Glutamatergic neuron (in vitro differentiated cells): ENCODE measurements around the gene CHST8. TPM values are rescaled to one million over a fixed set of nuclear protein-coding genes. Genes with fewer than 3 reads are reported as not detected.

ENCODE experiments used
- DNase-seq: peaks from one replicate; pipeline ENCODE4 v3.0.0; 2022
- H3K27ac Mint-ChIP-seq: one replicate; pipeline ENCODE4 v1.8.0; 2020; ENCODE audit warnings: mild to moderate bottlenecking, mixed read lengths, inconsistent platforms; ENCODE audit not compliant: unreplicated experiment
- H3K27me3 Mint-ChIP-seq: one replicate; pipeline ENCODE4 v1.8.0; 2020; ENCODE audit warnings: mild to moderate bottlenecking, moderate library complexity, mixed read lengths, inconsistent platforms; ENCODE audit not compliant: unreplicated experiment
- H3K36me3 Mint-ChIP-seq: one replicate; pipeline ENCODE4 v1.8.0; 2020; ENCODE audit warnings: mild to moderate bottlenecking, mixed read lengths, inconsistent platforms; ENCODE audit not compliant: unreplicated experiment
- H3K4me1 Mint-ChIP-seq: one replicate; pipeline ENCODE4 v1.8.0; 2020; ENCODE audit warnings: mild to moderate bottlenecking, low read depth, mixed read lengths, inconsistent platforms; ENCODE audit not compliant: unreplicated experiment
- H3K4me3 Mint-ChIP-seq: one replicate; pipeline ENCODE4 v1.8.0; 2020; ENCODE audit warnings: mild to moderate bottlenecking, mixed read lengths, inconsistent platforms; ENCODE audit not compliant: unreplicated experiment
- H3K9me3 Mint-ChIP-seq: one replicate; pipeline ENCODE4 v1.8.0; 2020; ENCODE audit warnings: mild to moderate bottlenecking, moderate library complexity, mixed read lengths, inconsistent platforms; ENCODE audit not compliant: unreplicated experiment
- total RNA-seq: library from RNA; stranded (reverse); fragmentation: NEBNext Ultra II Directional; extraction: Animal tissue kit (Norgen Biotek cat#: 25700); gene quantifications from one replicate; pipeline ENCODE4 v1.2.1, GENCODE V29; 2021; ENCODE audit not compliant: unreplicated experiment
- TF ChIP-seq, protein P1 (sequence below): fragments of 200-600 bp; sonication (generic); IDR thresholded peaks from one replicate; pipeline ENCODE4 v1.5.0; 2021; ENCODE audit not compliant: partially characterized antibody, unreplicated experiment

CHST8 gene
- total RNA-seq, 1 donor from 2014 or later = 235 TPM

DNA sequence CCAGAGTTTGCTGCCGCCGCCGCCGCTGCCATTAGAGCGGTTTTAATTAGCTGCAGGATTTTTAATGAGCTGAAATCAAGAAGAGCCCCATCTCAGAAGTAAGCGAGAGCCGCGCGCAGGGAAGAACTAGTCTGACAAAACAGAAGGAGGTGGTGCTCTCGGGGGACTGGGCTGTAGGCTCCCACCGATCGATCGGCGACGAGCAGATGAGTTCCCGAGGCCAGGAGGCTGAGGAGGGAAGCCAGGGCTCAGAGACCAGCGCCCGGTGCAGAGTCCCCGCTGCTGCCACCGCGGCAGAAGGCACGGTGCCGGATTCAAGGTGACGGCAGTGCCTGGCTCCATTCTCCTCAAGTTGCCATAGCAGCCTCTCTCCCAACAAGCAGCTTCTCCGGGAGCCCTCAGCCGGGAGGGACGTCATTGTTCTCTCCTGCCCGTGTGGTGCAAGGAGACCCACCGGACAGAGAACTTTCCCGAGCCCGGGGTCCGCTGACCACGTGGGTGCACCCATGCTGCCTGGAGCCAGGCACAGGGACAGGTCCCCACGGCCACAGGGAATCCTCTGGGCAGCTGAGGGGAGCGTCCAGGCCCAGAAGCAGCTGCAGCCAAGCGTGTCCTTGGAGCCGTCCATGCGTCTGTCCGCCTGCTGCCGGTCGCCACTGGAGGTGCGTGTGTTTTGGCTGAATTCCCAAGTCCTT is 62.9 kb downstream of the CHST8 start:
- H3K4me1 Mint-ChIP-seq = peaks cover 70% of the 10 kb centered on the region
- peaks cover 15% of the 10 kb centered on the region for H3K36me3 Mint-ChIP-seq
- TF ChIP-seq, protein P1, sequence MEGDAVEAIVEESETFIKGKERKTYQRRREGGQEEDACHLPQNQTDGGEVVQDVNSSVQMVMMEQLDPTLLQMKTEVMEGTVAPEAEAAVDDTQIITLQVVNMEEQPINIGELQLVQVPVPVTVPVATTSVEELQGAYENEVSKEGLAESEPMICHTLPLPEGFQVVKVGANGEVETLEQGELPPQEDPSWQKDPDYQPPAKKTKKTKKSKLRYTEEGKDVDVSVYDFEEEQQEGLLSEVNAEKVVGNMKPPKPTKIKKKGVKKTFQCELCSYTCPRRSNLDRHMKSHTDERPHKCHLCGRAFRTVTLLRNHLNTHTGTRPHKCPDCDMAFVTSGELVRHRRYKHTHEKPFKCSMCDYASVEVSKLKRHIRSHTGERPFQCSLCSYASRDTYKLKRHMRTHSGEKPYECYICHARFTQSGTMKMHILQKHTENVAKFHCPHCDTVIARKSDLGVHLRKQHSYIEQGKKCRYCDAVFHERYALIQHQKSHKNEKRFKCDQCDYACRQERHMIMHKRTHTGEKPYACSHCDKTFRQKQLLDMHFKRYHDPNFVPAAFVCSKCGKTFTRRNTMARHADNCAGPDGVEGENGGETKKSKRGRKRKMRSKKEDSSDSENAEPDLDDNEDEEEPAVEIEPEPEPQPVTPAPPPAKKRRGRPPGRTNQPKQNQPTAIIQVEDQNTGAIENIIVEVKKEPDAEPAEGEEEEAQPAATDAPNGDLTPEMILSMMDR = no peak
- H3K4me3 Mint-ChIP-seq = peak overlapping the region; percentile 93
- peaks cover 53% of the 10 kb centered on the region for H3K27me3 Mint-ChIP-seq
- peaks cover 56% of the 10 kb centered on the region for H3K9me3 Mint-ChIP-seq
- DNase-seq = peak; percentile 93
- H3K27ac Mint-ChIP-seq = peak overlapping the region; percentile 99

DNA sequence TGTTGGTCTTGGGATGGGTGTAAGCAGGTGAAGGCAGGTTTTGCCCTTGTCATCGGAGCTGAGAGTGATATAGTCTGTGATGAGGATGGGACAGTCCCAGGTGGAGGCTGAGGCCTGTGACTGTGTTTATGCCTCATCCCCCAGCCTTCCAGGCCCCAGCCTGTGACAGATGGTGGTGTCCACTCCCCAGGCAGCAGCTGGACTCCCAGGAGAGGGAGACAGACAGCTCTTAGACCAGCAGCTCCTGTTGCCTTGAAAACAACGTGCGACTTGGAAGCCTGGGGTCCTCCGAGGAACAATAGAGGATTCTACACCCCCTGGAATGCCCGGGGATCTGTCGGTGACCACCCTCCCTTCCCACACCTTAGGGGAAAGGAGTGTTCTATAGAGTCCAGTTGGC is 63.8 kb downstream of the CHST8 start:
- H3K36me3 Mint-ChIP-seq = peaks cover 15% of the 10 kb centered on the region
- peaks cover 51% of the 10 kb centered on the region for H3K27me3 Mint-ChIP-seq
- DNase-seq = peak; percentile 89
- peaks cover 53% of the 10 kb centered on the region for H3K9me3 Mint-ChIP-seq
- TF ChIP-seq, protein P1 = no peak
- H3K4me1 Mint-ChIP-seq = peaks cover 70% of the 10 kb centered on the region
- peak overlapping the region; percentile 99 for H3K27ac Mint-ChIP-seq
- peak overlapping the region; percentile 93 for H3K4me3 Mint-ChIP-seq

DNA sequence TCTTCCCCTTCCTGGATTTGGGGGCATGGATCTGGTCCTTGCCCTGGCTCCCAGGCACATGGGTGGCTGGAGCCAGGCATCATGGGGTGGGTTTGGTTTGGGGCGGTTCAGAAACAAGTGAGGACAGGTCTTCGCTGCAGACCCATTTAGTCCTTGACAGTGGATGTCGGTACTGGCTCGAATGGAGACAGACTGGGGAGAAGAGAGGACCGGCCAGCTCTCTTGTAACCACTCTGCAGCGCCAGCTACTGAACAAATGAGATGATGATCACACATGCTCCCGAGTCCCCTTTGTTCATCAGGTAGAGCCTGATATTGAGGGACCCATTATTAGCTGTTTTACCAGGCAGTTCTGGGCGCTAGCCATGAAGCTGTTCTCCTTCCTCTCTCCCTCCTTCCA is 64.5 kb downstream of the CHST8 start:
- Mint-ChIP-seq H3K9me3 (peaks cover 56% of the 10 kb centered on the region), H3K27me3 (peaks cover 57% of the 10 kb centered on the region), H3K36me3 (peaks cover 15% of the 10 kb centered on the region), H3K4me3 (peak overlapping the region; percentile 93), H3K4me1 (peaks cover 75% of the 10 kb centered on the region), H3K27ac (peak overlapping the region; percentile 99)
- TF ChIP-seq, protein P1 = no peak
- no peak for DNase-seq

DNA sequence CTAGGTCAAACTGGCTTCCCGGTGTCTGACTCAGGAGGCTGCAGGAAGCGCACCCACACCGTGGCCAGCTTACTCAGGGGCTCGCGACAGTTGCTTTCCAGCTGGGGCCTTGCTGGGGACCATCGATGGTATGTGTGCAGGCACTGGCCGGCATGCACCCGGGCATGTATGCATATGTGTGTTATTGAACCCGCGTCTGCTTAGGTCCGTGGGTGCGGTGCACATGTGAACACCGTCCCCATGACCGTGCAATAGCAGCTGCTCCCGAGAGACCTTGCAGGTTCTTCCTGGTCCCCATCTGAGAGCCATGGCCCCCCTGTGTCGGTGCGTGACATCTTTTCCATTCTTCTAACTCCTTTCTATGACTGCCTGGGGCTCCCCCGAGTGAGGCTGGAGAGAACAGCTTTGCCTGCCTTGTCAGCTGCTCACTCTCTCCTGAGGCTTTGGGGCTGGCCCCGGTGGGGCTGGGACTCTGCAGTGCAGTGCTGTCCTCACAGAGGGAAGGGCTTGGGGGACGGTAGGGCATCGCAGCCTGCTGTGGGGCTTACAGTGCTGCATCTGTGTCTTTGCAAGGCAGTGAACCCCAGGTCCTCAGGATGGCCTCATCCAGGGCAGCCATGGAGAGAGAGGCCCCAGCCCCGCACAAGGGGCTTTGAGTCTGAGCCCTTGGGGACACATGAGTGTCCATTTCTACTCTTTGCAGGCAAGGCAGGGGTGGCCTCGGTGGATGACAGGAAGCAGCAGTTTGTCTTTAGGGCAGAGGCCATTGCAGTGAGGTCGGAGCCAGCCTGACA is 65.1 kb downstream of the CHST8 start:
- TF ChIP-seq, protein P1 = no peak
- Mint-ChIP-seq H3K36me3 (peaks cover 15% of the 10 kb centered on the region), H3K4me3 (peak overlapping the region; percentile 93), H3K27me3 (peaks cover 63% of the 10 kb centered on the region), H3K27ac (peak overlapping the region; percentile 99), H3K9me3 (peaks cover 62% of the 10 kb centered on the region), H3K4me1 (peaks cover 81% of the 10 kb centered on the region)
- peak; percentile 61 for DNase-seq
